Ovary (tissue), 3 donors: ENCODE results near the gene NME9.

Experiments
- CTCF ChIP-seq, 3 donors: fragments of 450-650 bp in 2 of 3; fragments of 200-600 bp in 1 of 3; IDR thresholded peaks; one replicate each; pipeline versions ENCODE4 v1.5.1 to v1.8.0; 2016 to 2022; ENCODE audit warnings: antibody characterized with exemption in 3 of 3, mild to moderate bottlenecking in 1 of 3
- POLR2A ChIP-seq: fragments of 450-650 bp; IDR thresholded peaks from one replicate; pipeline ENCODE4 v1.6.1; 2017; ENCODE audit warnings: antibody characterized with exemption, mild to moderate bottlenecking, moderate library complexity
- donor health status: DM: no; HTN: no; CAD: no.

- no peak for TF ChIP-seq CTCF (IDR thresholded peaks at IDR 0.05)
- TF ChIP-seq POLR2A = no peak
These were observed 1.7 kb upstream of the NME9 start for GRCh38 chr3:138331143-138331894.
